Activated CD4-positive, alpha-beta T cell treated with anti-CD3 and anti-CD28 coated beads for 24 hours (primary cell): ENCODE data around the gene SDE2.
"Not testable (repeated sequence)": the region's sequence is repeated elsewhere in the genome, so short reads cannot be mapped to it uniquely, and the experiment has no call there.

Experiments used
- DNase-seq, 2 donors: peaks; one replicate each; pipeline ENCODE4 v3.0.0-alpha.2; 2020; ENCODE audit warnings: low read depth in 2 of 2

The SDE2 gene

GRCh38 chr1:226006686-226007085 is 7.5 kb upstream of the SDE2 start:
- DNase-seq: no peak

GRCh38 chr1:226004396-226004795 is 5.3 kb upstream of the SDE2 start:
- no peak for DNase-seq

GRCh38 chr1:226003502-226004170 is 4.5 kb upstream of the SDE2 start:
- DNase-seq: no peak

- DNase-seq: peak in 1 of 2 donors; percentile 25
Measured at GRCh38 chr1:226002667-226003501, 3.7 kb upstream of the SDE2 start.

- peak in 1 of 2 donors; percentile 15 for DNase-seq
Measured at GRCh38 chr1:226001963-226002666, 3.0 kb upstream of the SDE2 start.

GRCh38 chr1:226001088-226001487 is 1.9 kb upstream of the SDE2 start:
- DNase-seq: no peak

GRCh38 chr1:226000493-226001081 is 1.4 kb upstream of the SDE2 start:
- not testable (repeated sequence) for DNase-seq

GRCh38 chr1:225999912-226000337 is 782 bp upstream of the SDE2 start:
- DNase-seq: no peak

GRCh38 chr1:225998560-225999226 is 450 bp downstream of the SDE2 start:
- no peak for DNase-seq

GRCh38 chr1:225996946-225997545 is 2.1 kb downstream of the SDE2 start:
- DNase-seq: no peak

- DNase-seq: no peak
Measured at GRCh38 chr1:225995919-225996864, 3.0 kb downstream of the SDE2 start.

- DNase-seq: no peak
Measured at GRCh38 chr1:225990705-225991464, 8.3 kb downstream of the SDE2 start.

- DNase-seq: no peak
Measured at GRCh38 chr1:225987491-225988316, 11.4 kb downstream of the SDE2 start.

- DNase-seq: no peak
Measured at GRCh38 chr1:225981714-225982113, 17.4 kb downstream of the SDE2 start.

GRCh38 chr1:225980005-225980836 is 18.9 kb downstream of the SDE2 start:
- no peak for DNase-seq

- DNase-seq: no peak
Measured at GRCh38 chr1:225979421-225979820, 19.7 kb downstream of the SDE2 start.

GRCh38 chr1:225977937-225978748 is 21.0 kb downstream of the SDE2 start:
- DNase-seq: no peak
